Measurements from ENCODE around the gene ST6GALNAC1. TPM values are rescaled to one million over a fixed set of nuclear protein-coding genes. Genes with fewer than 3 reads are reported as not detected.

Gene ST6GALNAC1
- total and polyA plus RNA-seq, 4 experiments from 2014 or later, result 12.7 to 45.8 (median 14.4) TPM

- Mint-ChIP-seq H3K27ac (no peak overlapping the region), H3K9me3 (no peaks in the 10 kb centered on the region), H3K4me3 (no peak overlapping the region), H3K27me3 (peaks cover 0 to 3% of the 10 kb centered on the region in 2 donors), H3K36me3 (no peaks in the 10 kb centered on the region), H3K4me1 (peaks cover 3 to 8% (median 4%) of the 10 kb centered on the region in 4 donors)
- intact Hi-C loops (cut with micrococcal nuclease), result no loop called here
- H3K27me3 ChIP-seq (ENCODE audit: insufficient read depth, low read length), result no peaks in the 10 kb centered on the region
- H3K4me3 ChIP-seq (ENCODE audit: low read length in 2 of 2), result no peak overlapping the region
- ChIA-PET POLR2A (ENCODE audit: partially characterized antibody) (no interaction called here), CTCF (ENCODE audit: partially characterized antibody) (interaction anchor here (1.3 kb wide), 1 partner anchor 164 kb away, joined by 5 read pairs; no protein-coding TSS in a partner anchor)
- H3K9me3 ChIP-seq (ENCODE audit: control insufficient read depth in 1 of 2, low read length in 2 of 2), result no peaks in the 10 kb centered on the region
- no peak for DNase-seq
- no peaks in the 10 kb centered on the region for H3K36me3 ChIP-seq (ENCODE audit: insufficient read depth, low read length)
- H3K27ac ChIP-seq (ENCODE audit: low read depth, low read length), result no peak overlapping the region
- peaks cover 13% of the 10 kb centered on the region for H3K4me1 ChIP-seq (ENCODE audit: insufficient read depth, low read length)
Observed at GRCh38 chr17:76686538-76687297, 43.2 kb upstream of the ST6GALNAC1 start.

GRCh38 chr17:76685846-76686245 lies 42.3 kb upstream of the ST6GALNAC1 start:
- no peak for DNase-seq
- ChIA-PET CTCF (ENCODE audit: partially characterized antibody) (interaction anchor here (1.3 kb wide), 1 partner anchor 164 kb away, joined by 3 read pairs; no protein-coding TSS in a partner anchor), POLR2A (ENCODE audit: partially characterized antibody) (interaction anchor here (1.1 to 1.9 kb wide), 2 partner anchors 128 to 163 kb away, joined by 3 to 7 read pairs; no protein-coding TSS in a partner anchor)
- Histone ChIP-seq H3K4me3 (ENCODE audit: low read length in 2 of 2) (no peak overlapping the region), H3K9me3 (ENCODE audit: control insufficient read depth in 1 of 2, low read length in 2 of 2) (no peaks in the 10 kb centered on the region), H3K27me3 (ENCODE audit: insufficient read depth, low read length) (no peaks in the 10 kb centered on the region), H3K36me3 (ENCODE audit: insufficient read depth, low read length) (no peaks in the 10 kb centered on the region), H3K27ac (ENCODE audit: low read depth, low read length) (no peak overlapping the region), H3K4me1 (ENCODE audit: insufficient read depth, low read length) (peaks cover 22% of the 10 kb centered on the region)
- no peaks in the 10 kb centered on the region for H3K9me3 Mint-ChIP-seq
- intact Hi-C loops (cut with micrococcal nuclease), result no loop called here
- no peak overlapping the region for H3K4me3 Mint-ChIP-seq
- H3K36me3 Mint-ChIP-seq, result no peaks in the 10 kb centered on the region
- H3K4me1 Mint-ChIP-seq, result peaks cover 8 to 16% (median 10%) of the 10 kb centered on the region in 4 donors
- H3K27ac Mint-ChIP-seq, result no peak overlapping the region
- peaks cover 0 to 3% of the 10 kb centered on the region in 2 donors for H3K27me3 Mint-ChIP-seq

GRCh38 chr17:76685366-76685765 lies 41.8 kb upstream of the ST6GALNAC1 start:
- H3K4me3 Mint-ChIP-seq, result no peak overlapping the region
- POLR2A ChIA-PET (ENCODE audit: partially characterized antibody), result interaction anchor here (1.1 to 1.9 kb wide), 2 partner anchors 127 to 162 kb away, joined by 3 to 7 read pairs; no protein-coding TSS in a partner anchor

GRCh38 chr17:76684756-76685155 lies 41.2 kb upstream of the ST6GALNAC1 start:
- DNase-seq, result no peak
- no peaks in the 10 kb centered on the region for H3K36me3 Mint-ChIP-seq
- Histone ChIP-seq H3K27ac (ENCODE audit: low read depth, low read length) (no peak overlapping the region), H3K36me3 (ENCODE audit: insufficient read depth, low read length) (no peaks in the 10 kb centered on the region), H3K9me3 (ENCODE audit: control insufficient read depth in 1 of 2, low read length in 2 of 2) (no peaks in the 10 kb centered on the region), H3K4me1 (ENCODE audit: insufficient read depth, low read length) (peaks cover 24% of the 10 kb centered on the region), H3K27me3 (ENCODE audit: insufficient read depth, low read length) (no peaks in the 10 kb centered on the region), H3K4me3 (ENCODE audit: low read length in 2 of 2) (no peak overlapping the region)
- POLR2A ChIA-PET (ENCODE audit: partially characterized antibody), result interaction anchor here (1.9 kb wide), 1 partner anchor 127 kb away, joined by 7 read pairs; no protein-coding TSS in a partner anchor
- CTCF ChIA-PET (ENCODE audit: partially characterized antibody), result interaction anchor here (1.2 to 5.2 kb wide), 4 partner anchors 29 to 163 kb away, joined by 3 to 78 read pairs (median 6); no protein-coding TSS in a partner anchor
- H3K4me1 Mint-ChIP-seq, result peaks cover 8 to 16% (median 11%) of the 10 kb centered on the region in 4 donors
- H3K4me3 Mint-ChIP-seq, result no peak overlapping the region
- H3K27me3 Mint-ChIP-seq, result peaks cover 0 to 3% of the 10 kb centered on the region in 2 donors
- intact Hi-C loops (cut with micrococcal nuclease), result loop anchor here (5.0 kb wide), 1 partner anchor 42 kb away; the partner anchor contains the start of gene ST6GALNAC1
- H3K9me3 Mint-ChIP-seq, result no peaks in the 10 kb centered on the region
- no peak overlapping the region for H3K27ac Mint-ChIP-seq

More at GRCh38 chr17:76685366-76685765, 41.8 kb upstream of the ST6GALNAC1 start:
- no peaks in the 10 kb centered on the region for H3K9me3 ChIP-seq (ENCODE audit: control insufficient read depth in 1 of 2, low read length in 2 of 2)
- no peaks in the 10 kb centered on the region for H3K27me3 ChIP-seq (ENCODE audit: insufficient read depth, low read length)
- peaks cover 0 to 3% of the 10 kb centered on the region in 2 donors for H3K27me3 Mint-ChIP-seq
- H3K9me3 Mint-ChIP-seq, result no peaks in the 10 kb centered on the region
- H3K27ac ChIP-seq (ENCODE audit: low read depth, low read length), result no peak overlapping the region
- no peak for DNase-seq
- H3K36me3 ChIP-seq (ENCODE audit: insufficient read depth, low read length), result no peaks in the 10 kb centered on the region
- H3K4me1 ChIP-seq (ENCODE audit: insufficient read depth, low read length), result peaks cover 24% of the 10 kb centered on the region
- H3K4me3 ChIP-seq (ENCODE audit: low read length in 2 of 2), result no peak overlapping the region
- intact Hi-C loops (cut with micrococcal nuclease), result no loop called here
- H3K27ac Mint-ChIP-seq, result no peak overlapping the region
- CTCF ChIA-PET (ENCODE audit: partially characterized antibody), result interaction anchor here (1.3 to 1.8 kb wide), 2 partner anchors 127 to 163 kb away, joined by 3 to 8 read pairs; no protein-coding TSS in a partner anchor
- no peaks in the 10 kb centered on the region for H3K36me3 Mint-ChIP-seq
- peaks cover 8 to 16% (median 11%) of the 10 kb centered on the region in 4 donors for H3K4me1 Mint-ChIP-seq

- peaks cover 8 to 16% (median 13%) of the 10 kb centered on the region in 4 donors for H3K4me1 Mint-ChIP-seq
- Histone ChIP-seq H3K27me3 (ENCODE audit: insufficient read depth, low read length) (no peaks in the 10 kb centered on the region), H3K9me3 (ENCODE audit: control insufficient read depth in 1 of 2, low read length in 2 of 2) (no peaks in the 10 kb centered on the region), H3K36me3 (ENCODE audit: insufficient read depth, low read length) (no peaks in the 10 kb centered on the region), H3K27ac (ENCODE audit: low read depth, low read length) (no peak overlapping the region), H3K4me1 (ENCODE audit: insufficient read depth, low read length) (peaks cover 27% of the 10 kb centered on the region), H3K4me3 (ENCODE audit: low read length in 2 of 2) (no peak overlapping the region)
- H3K4me3 Mint-ChIP-seq, result no peak overlapping the region
- no peak for DNase-seq
- no peaks in the 10 kb centered on the region for H3K9me3 Mint-ChIP-seq
- CTCF ChIA-PET (ENCODE audit: partially characterized antibody), result interaction anchor here (1.1 to 5.2 kb wide), 5 partner anchors 30 to 162 kb away, joined by 3 to 78 read pairs (median 4); no protein-coding TSS in a partner anchor
- intact Hi-C loops (cut with micrococcal nuclease), result loop anchor here (5.0 kb wide), 1 partner anchor 42 kb away; the partner anchor contains the start of gene ST6GALNAC1
- peaks cover 0 to 3% of the 10 kb centered on the region in 2 donors for H3K27me3 Mint-ChIP-seq
- H3K27ac Mint-ChIP-seq, result no peak overlapping the region
- H3K36me3 Mint-ChIP-seq, result no peaks in the 10 kb centered on the region
- POLR2A ChIA-PET (ENCODE audit: partially characterized antibody), result interaction anchor here (1.9 kb wide), 1 partner anchor 126 kb away, joined by 7 read pairs; no protein-coding TSS in a partner anchor
Observed at GRCh38 chr17:76683921-76684745, 40.6 kb upstream of the ST6GALNAC1 start.

GRCh38 chr17:76683011-76683755 lies 39.6 kb upstream of the ST6GALNAC1 start:
- intact Hi-C loops (cut with micrococcal nuclease), result loop anchor here (5.0 kb wide), 1 partner anchor 41 kb away; the partner anchor contains the start of gene ST6GALNAC1
- H3K27ac ChIP-seq (ENCODE audit: low read depth, low read length), result no peak overlapping the region

More at GRCh38 chr17:76683011-76683755, 39.6 kb upstream of the ST6GALNAC1 start:
- peaks cover 0 to 3% of the 10 kb centered on the region in 2 donors for H3K27me3 Mint-ChIP-seq
- no peaks in the 10 kb centered on the region for H3K9me3 Mint-ChIP-seq
- H3K4me1 Mint-ChIP-seq, result peaks cover 8 to 16% (median 14%) of the 10 kb centered on the region in 4 donors
- H3K27me3 ChIP-seq (ENCODE audit: insufficient read depth, low read length), result no peaks in the 10 kb centered on the region
- ChIA-PET POLR2A (ENCODE audit: partially characterized antibody) (interaction anchor here (2.2 kb wide), 1 partner anchor 23 kb away, joined by 6 read pairs; no protein-coding TSS in a partner anchor), CTCF (ENCODE audit: partially characterized antibody) (interaction anchor here (1.1 to 5.2 kb wide), 3 partner anchors 60 to 160 kb away, joined by 4 to 78 read pairs (median 13); no protein-coding TSS in a partner anchor)
- H3K36me3 Mint-ChIP-seq, result no peaks in the 10 kb centered on the region
- H3K27ac Mint-ChIP-seq, result peak overlapping the region in 1 of 7 donors; percentile 30
- no peak overlapping the region for H3K4me3 ChIP-seq (ENCODE audit: low read length in 2 of 2)
- H3K36me3 ChIP-seq (ENCODE audit: insufficient read depth, low read length), result no peaks in the 10 kb centered on the region
- H3K9me3 ChIP-seq (ENCODE audit: control insufficient read depth in 1 of 2, low read length in 2 of 2), result no peaks in the 10 kb centered on the region
- peaks cover 37% of the 10 kb centered on the region for H3K4me1 ChIP-seq (ENCODE audit: insufficient read depth, low read length)
- no peak for DNase-seq
- no peak overlapping the region for H3K4me3 Mint-ChIP-seq
